HUES64 (cell line): ENCODE data around the gene TACR1.
A peak's percentile ranks its signal among the peaks of the same experiment; 100 is the strongest.
"Not testable (repeated sequence)": the region's sequence is repeated elsewhere in the genome, so short reads cannot be mapped to it uniquely, and the experiment has no call there.

Source experiments
- H3K27ac ChIP-seq: 2 replicates; pipeline ENCODE4 v1.7.0; 2013; ENCODE audit warnings: low read depth, low read length, inconsistent platforms
- H3K27me3 ChIP-seq: 2 replicates; pipeline ENCODE4 v1.6.1; 2013; ENCODE audit warnings: mild to moderate bottlenecking, low read length; ENCODE audit not compliant: insufficient read depth
- H3K36me3 ChIP-seq: 2 replicates; pipeline ENCODE4 v1.6.1; 2013; ENCODE audit warnings: mild to moderate bottlenecking, low read length; ENCODE audit not compliant: insufficient read depth
- H3K4me1 ChIP-seq: 2 replicates; pipeline ENCODE4 v1.6.1; 2013; ENCODE audit warnings: mild to moderate bottlenecking, low read length, moderate library complexity; ENCODE audit not compliant: insufficient read depth
- H3K4me3 ChIP-seq: 2 replicates; pipeline ENCODE4 v1.5.1; 2013; ENCODE audit warnings: mild to moderate bottlenecking, low read length, moderate library complexity
- H3K9ac ChIP-seq: 2 replicates; pipeline ENCODE4 v1.6.1; 2013; ENCODE audit warnings: mild to moderate bottlenecking, low read depth, low read length
- H3K9me3 ChIP-seq: 2 replicates; pipeline ENCODE4 v1.6.1; 2013; ENCODE audit warnings: low read depth, low read length; ENCODE audit not compliant: insufficient read depth
- WGBS: fragments of 150-250, 120-280 bp; methylation state at CpG from one replicate; pipeline ENCODE4 v1.1.7; 2013; ENCODE audit warnings: missing lambda C conversion rate; 5-methylcytosine and 5-hydroxymethylcytosine counted together

The TACR1 gene

GRCh38 chr2:75168186-75168585, 31.1 kb downstream of the TACR1 start:
- 82% methylated on average over 1 of the region's 2 CpGs for WGBS
- no peak overlapping the region for H3K4me3 ChIP-seq
- H3K27me3 ChIP-seq, result no peaks in the 10 kb centered on the region
- no peak overlapping the region for H3K27ac ChIP-seq
- no peak overlapping the region for H3K9ac ChIP-seq
- H3K36me3 ChIP-seq, result no peaks in the 10 kb centered on the region
- H3K9me3 ChIP-seq, result no peaks in the 10 kb centered on the region
- peaks cover 11% of the 10 kb centered on the region for H3K4me1 ChIP-seq

DNA sequence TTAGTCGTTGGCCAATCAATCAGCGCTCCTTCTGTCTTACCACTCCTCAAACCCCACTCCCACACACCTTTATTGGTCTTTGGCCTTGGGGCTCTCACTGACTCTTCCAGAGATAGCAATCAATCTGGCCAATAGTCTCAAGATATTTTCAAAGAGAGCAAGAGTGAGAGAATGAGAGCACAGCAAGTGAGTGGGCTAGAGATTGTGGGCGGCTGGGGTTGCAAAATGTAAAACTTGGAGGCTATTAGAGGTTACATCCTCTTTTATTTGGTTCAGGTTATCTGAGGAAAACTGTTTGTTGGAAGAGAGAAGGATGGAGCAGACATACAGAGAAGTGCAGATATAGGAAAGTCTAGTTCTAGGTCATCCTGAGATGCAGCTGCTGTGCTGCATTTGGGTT, 32.8 kb downstream of the TACR1 start:
- no peak overlapping the region for H3K27ac ChIP-seq
- WGBS, result 94% methylated on average over 3 of the region's 3 CpGs
- H3K36me3 ChIP-seq, result no peaks in the 10 kb centered on the region
- no peaks in the 10 kb centered on the region for H3K9me3 ChIP-seq
- no peak overlapping the region for H3K9ac ChIP-seq
- no peaks in the 10 kb centered on the region for H3K27me3 ChIP-seq
- no peaks in the 10 kb centered on the region for H3K4me1 ChIP-seq
- no peak overlapping the region for H3K4me3 ChIP-seq

- Histone ChIP-seq H3K36me3 (no peaks in the 10 kb centered on the region), H3K4me3 (no peak overlapping the region), H3K4me1 (no peaks in the 10 kb centered on the region), H3K27me3 (no peaks in the 10 kb centered on the region), H3K9ac (no peak overlapping the region), H3K9me3 (no peaks in the 10 kb centered on the region), H3K27ac (no peak overlapping the region)
- 96% methylated on average over 2 of the region's 2 CpGs for WGBS
Observed at GRCh38 chr2:75162897-75163296, 36.4 kb downstream of the TACR1 start.

DNA sequence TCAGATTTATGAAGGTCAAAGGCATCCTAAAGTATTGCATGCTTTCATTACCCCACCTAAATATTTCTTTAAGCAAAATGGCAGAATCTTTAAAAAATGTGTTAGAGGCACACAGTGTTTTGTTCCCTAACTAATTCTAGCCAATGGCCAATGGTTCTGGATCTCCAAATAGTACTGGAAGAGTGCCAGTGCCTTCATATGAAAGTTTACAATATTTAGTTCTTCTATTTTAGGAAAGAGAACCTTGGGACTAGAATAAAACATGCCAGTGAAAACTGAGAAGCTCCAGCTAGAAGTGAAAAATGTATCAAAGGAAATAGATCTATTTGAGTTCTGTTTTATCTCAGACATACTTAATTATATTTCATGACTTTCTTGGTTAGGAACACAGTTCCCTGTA, 37.1 kb downstream of the TACR1 start:
- Histone ChIP-seq H3K9me3 (no peaks in the 10 kb centered on the region), H3K4me1 (no peaks in the 10 kb centered on the region), H3K9ac (no peak overlapping the region)

GRCh38 chr2:75157435-75157834, 41.9 kb downstream of the TACR1 start:
- Histone ChIP-seq H3K9ac (no peak overlapping the region), H3K4me1 (peaks cover 20% of the 10 kb centered on the region)

More for the DNA sequence above, 37.1 kb downstream of the TACR1 start:
- Histone ChIP-seq H3K4me3 (no peak overlapping the region), H3K27ac (no peak overlapping the region), H3K27me3 (no peaks in the 10 kb centered on the region), H3K36me3 (no peaks in the 10 kb centered on the region)

DNA sequence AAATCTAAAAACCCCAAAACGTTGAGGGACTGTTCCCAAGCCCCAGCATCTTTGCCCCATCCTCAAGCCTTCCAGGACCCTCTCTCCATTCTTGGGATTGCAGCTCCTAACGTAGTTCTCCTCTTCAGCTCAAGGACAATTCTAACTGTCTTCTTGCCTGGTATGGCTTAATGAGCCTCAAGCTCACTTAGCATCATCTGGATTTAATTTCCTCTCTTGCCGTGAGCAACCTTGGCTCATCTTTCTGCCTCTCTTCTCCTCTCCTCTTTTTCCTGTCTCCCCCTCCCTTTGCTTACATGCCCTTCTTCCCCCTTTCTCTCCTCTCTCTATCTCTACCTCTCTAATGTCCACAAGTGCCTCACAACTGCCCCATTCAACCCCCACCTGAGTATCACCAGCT, 44.2 kb downstream of the TACR1 start:
- H3K27me3 ChIP-seq, result no peaks in the 10 kb centered on the region
- WGBS, result 86% methylated on average over 3 of the region's 3 CpGs

More at GRCh38 chr2:75157435-75157834, 41.9 kb downstream of the TACR1 start:
- H3K36me3 ChIP-seq, result no peaks in the 10 kb centered on the region
- no peak overlapping the region for H3K27ac ChIP-seq
- no peak overlapping the region for H3K4me3 ChIP-seq
- H3K9me3 ChIP-seq, result no peaks in the 10 kb centered on the region
- no peaks in the 10 kb centered on the region for H3K27me3 ChIP-seq

DNA sequence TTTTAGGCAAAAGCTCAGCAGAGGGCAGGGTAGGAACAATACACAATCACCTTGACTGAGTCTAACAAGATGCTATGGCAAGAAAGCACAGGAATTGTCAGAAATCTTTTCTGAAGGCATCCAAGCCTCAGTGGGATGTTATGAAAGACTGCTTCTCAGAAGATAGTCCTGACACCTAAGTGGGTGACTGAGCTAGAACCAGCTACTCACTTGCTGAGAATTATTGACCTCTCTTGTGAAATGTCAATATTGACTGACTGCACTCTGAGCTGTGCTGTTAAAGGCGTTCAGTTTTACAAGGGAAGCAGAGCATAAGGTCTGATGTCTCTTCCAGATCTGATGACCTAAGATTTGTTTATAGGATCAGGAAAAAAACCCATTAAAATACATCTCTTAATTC, 46.1 kb downstream of the TACR1 start:
- 95% methylated on average over 1 of the region's 1 CpG for WGBS
- no peaks in the 10 kb centered on the region for H3K9me3 ChIP-seq
- no peak overlapping the region for H3K4me3 ChIP-seq
- H3K27ac ChIP-seq, result no peak overlapping the region
- H3K36me3 ChIP-seq, result no peaks in the 10 kb centered on the region
- no peaks in the 10 kb centered on the region for H3K27me3 ChIP-seq
- H3K9ac ChIP-seq, result peak overlapping the region; percentile 12; the same call in 1 of the 2 replicates
- peaks cover 20% of the 10 kb centered on the region for H3K4me1 ChIP-seq

More for the DNA sequence above, 44.2 kb downstream of the TACR1 start:
- Histone ChIP-seq H3K27ac (no peak overlapping the region), H3K36me3 (no peaks in the 10 kb centered on the region), H3K4me3 (no peak overlapping the region), H3K4me1 (peaks cover 20% of the 10 kb centered on the region), H3K9me3 (no peaks in the 10 kb centered on the region), H3K9ac (no peak overlapping the region)

GRCh38 chr2:75152243-75152642, 47.1 kb downstream of the TACR1 start:
- peaks cover 20% of the 10 kb centered on the region for H3K4me1 ChIP-seq
- 100% methylated on average over 2 of the region's 3 CpGs for WGBS
- H3K9ac ChIP-seq, H3K27ac ChIP-seq, H3K36me3 ChIP-seq, H3K27me3 ChIP-seq, H3K4me3 ChIP-seq, H3K9me3 ChIP-seq: not testable (repeated sequence)

DNA sequence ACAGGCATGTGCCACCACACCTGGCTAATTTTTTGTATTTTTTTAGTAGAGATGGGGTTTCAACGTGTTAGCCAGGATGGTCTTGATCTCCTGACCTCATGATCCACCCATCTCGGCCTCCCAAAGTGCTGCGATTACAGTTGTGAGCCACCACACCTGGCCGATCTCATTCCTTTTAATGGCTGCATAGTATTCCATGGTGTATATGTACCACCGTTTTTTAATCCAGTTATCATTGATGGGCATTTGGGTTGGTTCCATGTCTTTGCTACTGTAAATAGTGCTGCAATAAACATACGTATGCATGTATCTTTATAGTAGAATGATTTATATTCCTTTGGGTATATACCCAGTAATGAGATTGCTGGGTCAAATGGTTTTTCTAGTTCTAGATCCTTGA, 51.4 kb downstream of the TACR1 start:
- H3K9ac ChIP-seq, H3K27ac ChIP-seq, H3K36me3 ChIP-seq, H3K4me1 ChIP-seq, H3K4me3 ChIP-seq, H3K27me3 ChIP-seq, H3K9me3 ChIP-seq: not testable (repeated sequence)
- WGBS, result 98% methylated on average over 6 of the region's 6 CpGs

GRCh38 chr2:75146606-75147332, 52.6 kb downstream of the TACR1 start:
- 89% methylated on average over 2 of the region's 2 CpGs for WGBS
- Histone ChIP-seq H3K36me3 (no peaks in the 10 kb centered on the region), H3K27ac (no peak overlapping the region)

DNA sequence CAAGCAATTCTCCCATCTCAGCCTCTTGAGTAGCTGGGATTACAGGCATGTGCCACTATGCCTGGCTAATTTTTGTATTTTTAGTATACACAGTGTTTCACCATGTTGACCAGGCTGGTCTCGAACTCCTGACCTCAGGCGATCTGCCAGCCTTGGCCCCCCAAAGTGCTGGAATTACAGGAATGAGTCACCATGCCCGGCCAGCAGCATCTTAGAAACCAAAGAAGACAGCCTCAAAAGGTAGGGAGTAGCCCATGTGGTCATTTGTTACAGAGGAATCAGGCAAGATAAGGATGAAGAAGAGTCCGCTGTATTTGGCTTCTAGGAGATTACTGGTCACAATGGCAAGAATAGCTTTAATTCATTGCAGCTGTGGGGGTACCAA, 53.1 kb downstream of the TACR1 start:
- H3K27me3 ChIP-seq, H3K4me1 ChIP-seq, H3K36me3 ChIP-seq, H3K9ac ChIP-seq, H3K9me3 ChIP-seq, H3K27ac ChIP-seq, H3K4me3 ChIP-seq: not testable (repeated sequence)
- 88% methylated on average over 4 of the region's 4 CpGs for WGBS

More at GRCh38 chr2:75146606-75147332, 52.6 kb downstream of the TACR1 start:
- Histone ChIP-seq H3K27me3 (no peaks in the 10 kb centered on the region), H3K9ac (no peak overlapping the region), H3K4me3 (no peak overlapping the region), H3K4me1 (no peaks in the 10 kb centered on the region), H3K9me3 (no peaks in the 10 kb centered on the region)

- H3K4me3 ChIP-seq, result no peak overlapping the region
Observed at GRCh38 chr2:75142081-75142480, 57.2 kb downstream of the TACR1 start.

More at GRCh38 chr2:75142081-75142480, 57.2 kb downstream of the TACR1 start:
- H3K36me3 ChIP-seq, result no peaks in the 10 kb centered on the region
- no peaks in the 10 kb centered on the region for H3K27me3 ChIP-seq
- no peaks in the 10 kb centered on the region for H3K9me3 ChIP-seq
- no peak overlapping the region for H3K9ac ChIP-seq
- WGBS, result 93% methylated on average over 3 of the region's 3 CpGs
- H3K4me1 ChIP-seq, result no peaks in the 10 kb centered on the region
- H3K27ac ChIP-seq, result no peak overlapping the region
